GM19035 (cell line): Measurements from ENCODE around the gene PHOX2A.

Experiments
- ATAC-seq: cut with Tn5 transposase; IDR thresholded peaks from one replicate; pipeline ENCODE4 v1.9.1; 2021; ENCODE audit not compliant: unreplicated experiment

The PHOX2A gene

DNA sequence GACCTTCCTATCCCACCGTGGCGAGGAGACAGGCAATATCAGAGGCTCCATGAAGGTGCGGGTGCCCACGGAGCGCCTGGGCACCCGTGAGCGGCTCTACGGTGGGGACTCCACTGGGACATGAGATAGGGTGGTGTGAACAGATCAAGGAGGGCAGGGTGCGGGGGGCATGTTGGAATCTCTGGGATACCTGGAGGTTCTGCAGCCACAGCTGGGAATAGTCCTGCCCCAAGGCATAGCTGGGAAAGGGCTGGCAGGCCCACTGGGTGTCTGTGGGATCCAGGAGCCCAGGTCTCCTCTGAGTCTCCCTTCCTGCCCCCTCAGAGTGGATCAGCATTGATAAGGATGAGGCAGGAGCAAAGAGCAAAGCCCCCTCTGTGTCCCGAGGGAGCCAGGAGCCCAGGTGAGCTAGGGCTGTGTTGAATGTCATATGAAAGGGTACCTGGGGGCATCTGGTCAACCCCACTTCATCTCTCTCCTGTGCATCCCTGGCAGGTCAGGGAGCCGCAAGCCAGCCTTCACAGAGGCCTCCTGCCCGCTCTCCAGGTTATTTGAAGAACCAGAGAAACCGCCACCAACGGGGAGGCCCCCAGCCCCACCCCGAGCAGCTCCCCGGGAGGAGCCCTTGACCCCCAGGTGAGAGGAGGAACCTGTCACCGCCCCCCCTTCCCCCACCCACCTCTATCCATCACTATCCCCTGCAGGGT, 8.5 kb downstream of the PHOX2A start:
- no peak for ATAC-seq

DNA sequence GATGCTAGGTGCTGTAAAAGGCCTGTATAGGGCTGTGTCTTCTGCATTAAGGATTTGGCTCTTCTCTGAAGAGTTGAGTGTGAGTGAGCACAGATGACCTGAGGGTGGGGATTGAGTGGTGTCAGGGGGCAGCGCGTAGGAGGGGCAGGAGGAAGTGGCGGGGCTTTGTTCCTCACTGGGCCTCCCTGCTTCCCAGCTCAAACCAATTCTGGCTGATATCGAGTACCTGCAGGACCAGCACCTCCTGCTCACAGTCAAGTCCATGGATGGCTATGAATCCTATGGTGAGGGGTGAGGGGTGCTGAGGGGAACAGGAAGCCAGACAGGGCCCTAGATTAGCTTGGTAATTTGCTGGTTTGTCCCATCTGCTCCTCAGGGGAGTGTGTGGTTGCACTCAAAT, 9.1 kb downstream of the PHOX2A start:
- no peak for ATAC-seq

DNA sequence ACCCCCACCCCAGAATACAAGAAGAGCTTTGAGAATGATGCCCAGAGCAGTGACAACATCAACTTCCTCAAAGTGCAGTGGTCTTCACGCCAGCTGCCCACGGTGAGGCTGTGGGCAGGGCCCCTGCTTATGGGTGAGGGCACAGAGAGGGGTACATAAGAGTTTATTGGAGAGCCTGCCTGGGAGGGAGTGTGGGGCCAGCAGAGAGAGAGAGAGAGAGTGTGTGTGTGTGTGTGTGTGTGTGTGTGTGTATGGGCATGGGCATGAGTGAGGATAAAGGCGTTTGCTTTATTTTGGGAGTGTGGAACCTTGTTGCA, 9.5 kb downstream of the PHOX2A start:
- no peak for ATAC-seq

DNA sequence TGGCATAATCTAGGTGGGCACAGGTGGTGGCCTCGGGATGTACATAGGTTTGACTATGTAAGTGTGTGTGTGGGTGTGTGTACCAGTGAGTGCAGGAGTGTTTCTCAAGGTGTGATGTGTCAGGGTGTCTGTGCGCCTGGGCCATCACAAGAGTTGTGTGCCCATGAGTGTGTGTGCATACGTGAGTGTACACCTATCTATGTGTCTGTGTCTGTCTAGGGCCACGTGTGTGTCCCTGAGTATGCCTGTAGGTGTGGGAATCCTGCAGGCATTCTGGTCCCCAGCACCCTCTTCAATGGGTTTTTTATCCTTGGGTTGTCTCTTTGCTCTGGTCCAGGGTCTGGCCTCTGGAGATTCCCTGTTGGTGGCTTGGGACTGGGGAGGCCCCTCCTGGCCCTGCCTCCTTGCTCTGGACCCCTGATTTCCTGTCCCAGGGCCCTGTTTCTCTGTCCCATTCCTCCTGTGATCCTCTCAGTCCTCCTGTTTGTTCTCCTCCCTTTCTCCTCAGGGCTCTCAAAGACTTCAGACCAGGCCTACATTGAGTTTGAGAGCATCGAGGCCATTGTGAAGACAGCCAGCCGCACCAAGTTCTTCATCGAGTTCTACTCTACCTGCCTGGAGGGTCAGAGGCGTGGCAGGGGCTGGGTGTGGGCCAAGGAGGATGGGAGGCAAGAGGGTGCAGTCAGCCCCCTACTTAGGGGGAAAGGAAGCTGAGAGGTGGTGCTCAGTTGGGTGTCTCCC, 10.0 kb downstream of the PHOX2A start:
- ATAC-seq = no peak

DNA sequence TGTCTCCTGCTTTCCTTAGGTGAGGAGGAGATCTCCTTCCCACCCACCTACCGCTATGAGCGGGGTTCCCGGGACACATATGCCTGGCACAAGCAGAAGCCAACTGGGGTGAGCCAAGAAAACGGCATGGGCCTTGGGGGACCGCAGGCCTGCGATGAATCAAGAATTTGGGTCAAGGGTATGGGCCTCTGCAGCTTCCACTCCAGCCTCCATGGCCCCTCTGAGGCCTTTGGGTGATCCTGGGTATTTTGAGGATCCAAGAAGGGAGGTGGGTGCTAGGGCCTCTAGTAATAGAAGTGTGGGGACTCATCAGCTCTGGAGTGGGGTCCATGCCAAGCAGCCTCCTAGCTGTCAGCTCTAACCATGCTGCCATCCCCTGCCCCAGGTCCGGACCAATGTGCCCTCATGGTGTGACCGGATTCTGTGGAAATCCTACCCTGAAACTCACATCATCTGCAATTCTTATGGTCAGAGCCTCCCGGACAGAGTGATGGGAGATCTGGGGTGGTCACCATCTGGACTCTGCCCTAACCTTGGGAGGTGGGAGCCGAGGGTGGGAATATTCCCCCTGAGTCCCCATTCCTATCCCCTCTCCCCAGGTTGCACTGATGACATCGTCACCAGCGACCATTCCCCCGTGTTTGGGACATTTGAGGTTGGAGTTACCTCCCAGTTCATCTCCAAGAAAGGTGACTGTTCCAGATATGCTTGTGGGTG, 10.8 kb downstream of the PHOX2A start:
- ATAC-seq = no peak

DNA sequence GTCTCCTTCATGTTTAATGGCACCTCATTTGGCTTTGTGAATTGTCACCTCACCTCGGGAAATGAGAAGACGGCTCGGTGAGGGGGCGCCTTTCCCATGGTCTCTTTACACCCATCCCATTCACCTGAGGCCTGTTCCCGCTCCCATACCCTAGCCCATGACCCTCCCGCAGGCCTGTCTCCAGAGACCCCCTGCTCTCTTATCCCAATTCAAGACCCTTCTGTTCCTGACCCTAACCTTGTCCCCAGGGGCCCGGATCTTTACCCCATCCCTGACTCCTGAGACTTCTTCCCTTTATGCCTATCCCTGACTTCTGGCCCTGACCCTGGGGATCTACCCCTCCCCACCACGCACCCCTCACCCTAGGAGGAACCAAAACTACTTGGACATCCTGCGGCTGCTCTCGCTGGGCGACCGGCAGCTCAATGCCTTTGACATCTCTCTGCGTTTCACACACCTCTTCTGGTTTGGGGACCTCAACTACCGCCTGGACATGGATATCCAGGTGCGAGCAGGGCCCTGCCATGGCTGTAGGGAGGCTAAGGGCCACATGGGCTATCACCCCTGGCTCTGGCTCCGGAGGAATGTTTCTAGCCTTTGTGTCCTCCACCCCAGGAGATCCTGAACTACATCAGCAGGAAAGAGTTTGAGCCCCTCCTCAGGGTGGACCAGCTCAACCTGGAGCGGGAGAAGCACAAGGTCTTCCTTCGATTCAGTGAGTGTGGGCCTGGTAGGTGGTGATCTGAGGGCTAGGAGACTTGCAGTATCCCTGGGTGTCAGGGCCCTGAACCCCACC, 11.5 kb downstream of the PHOX2A start:
- no peak for ATAC-seq

DNA sequence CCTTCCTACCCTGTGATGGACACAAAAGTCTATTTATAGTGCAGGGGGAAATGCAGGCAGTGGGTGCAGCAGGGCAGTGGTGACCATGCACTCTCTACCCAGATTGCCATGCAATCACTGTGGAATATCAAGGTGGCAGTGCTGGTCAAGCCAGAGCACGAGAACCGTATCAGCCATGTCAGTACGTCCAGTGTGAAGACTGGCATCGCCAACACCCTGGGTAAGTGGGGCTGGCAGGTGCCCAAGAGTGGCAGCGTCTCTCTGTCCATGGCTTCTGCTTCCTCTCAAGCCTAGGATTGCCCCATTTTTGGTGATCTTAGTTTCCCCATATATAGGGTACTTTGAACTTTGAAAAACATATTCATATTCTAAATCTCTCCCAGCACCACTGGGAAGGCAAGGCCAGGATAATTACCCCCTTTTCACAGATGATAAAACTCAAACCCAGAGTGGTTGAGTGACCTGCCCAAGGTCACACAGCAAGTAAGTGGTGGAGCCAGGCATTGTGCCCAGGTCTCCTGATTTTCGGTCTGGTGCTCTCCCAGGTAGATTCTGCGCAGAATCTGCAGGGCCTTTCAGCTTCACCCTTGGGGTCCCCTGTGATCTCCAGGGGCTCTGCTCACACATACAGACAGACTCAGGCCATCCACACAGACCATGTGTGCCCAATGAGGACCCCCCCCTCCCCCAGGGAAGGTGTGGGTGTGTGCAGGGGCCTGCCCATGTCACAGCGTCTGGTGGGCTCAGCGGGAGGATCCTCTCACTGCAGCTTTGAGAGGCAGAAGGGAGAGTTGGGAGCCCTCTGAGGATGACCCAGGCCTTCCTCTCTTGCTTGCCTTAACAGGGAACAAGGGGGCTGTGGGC, 12.3 kb downstream of the PHOX2A start:
- no peak for ATAC-seq

DNA sequence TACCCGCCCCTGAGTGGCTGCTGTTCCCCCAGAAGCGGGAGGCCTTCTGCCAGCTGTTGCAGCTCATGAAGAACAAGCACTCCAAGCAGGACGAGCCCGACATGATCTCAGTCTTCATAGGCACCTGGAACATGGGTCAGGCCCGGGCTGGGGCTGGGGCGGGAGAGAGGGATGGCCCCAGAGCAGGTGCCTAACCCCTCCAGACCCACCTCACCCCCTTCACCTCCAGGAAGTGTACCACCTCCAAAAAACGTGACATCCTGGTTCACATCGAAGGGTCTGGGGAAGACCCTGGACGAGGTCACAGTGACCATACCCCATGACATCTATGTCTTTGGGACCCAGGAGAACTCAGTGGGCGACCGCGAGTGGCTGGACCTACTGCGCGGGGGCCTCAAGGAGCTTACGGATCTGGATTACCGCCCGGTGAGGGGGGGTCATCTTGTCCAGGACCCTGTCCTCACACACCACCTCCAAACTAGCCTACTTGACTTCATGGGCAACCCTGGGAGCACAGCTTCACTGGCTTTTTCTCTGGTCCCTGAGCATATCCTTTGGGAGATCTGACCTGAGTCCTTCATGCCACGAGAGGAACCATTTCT, 13.1 kb downstream of the PHOX2A start:
- no peak for ATAC-seq

DNA sequence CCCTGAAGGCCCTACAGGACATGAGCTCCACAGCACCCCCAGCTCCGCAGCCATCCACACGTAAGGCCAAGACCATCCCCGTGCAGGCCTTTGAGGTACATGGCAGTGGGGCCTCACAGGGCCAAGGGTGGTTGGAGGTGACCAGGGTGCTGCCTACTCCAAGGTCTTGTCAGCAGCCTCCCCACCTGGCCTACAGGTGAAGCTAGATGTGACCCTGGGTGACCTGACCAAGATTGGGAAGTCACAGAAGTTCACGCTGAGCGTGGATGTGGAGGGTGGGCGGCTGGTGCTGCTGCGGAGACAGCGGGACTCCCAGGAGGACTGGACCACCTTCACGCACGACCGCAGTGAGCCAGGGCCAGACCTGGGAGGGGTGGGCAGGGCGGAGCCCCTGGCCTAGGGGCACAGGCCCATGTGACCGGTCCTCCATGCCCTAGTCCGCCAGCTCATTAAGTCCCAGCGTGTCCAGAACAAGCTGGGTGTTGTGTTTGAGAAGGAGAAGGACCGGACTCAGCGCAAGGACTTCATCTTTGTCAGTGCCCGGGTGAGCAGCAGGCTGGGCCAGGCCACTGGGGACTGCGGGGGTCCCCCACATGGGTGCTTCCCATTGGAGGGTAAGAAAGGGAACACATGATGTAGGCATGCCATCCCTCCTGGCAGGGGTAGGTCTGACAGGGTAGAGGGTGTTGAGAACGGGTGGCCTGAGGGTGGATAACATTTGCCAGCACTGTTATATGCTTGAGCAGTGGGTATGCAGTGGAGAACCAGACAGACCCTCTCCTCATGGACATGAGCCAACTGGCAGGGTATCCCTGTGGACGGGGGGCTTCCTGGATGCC, 13.8 kb downstream of the PHOX2A start:
- no peak for ATAC-seq

DNA sequence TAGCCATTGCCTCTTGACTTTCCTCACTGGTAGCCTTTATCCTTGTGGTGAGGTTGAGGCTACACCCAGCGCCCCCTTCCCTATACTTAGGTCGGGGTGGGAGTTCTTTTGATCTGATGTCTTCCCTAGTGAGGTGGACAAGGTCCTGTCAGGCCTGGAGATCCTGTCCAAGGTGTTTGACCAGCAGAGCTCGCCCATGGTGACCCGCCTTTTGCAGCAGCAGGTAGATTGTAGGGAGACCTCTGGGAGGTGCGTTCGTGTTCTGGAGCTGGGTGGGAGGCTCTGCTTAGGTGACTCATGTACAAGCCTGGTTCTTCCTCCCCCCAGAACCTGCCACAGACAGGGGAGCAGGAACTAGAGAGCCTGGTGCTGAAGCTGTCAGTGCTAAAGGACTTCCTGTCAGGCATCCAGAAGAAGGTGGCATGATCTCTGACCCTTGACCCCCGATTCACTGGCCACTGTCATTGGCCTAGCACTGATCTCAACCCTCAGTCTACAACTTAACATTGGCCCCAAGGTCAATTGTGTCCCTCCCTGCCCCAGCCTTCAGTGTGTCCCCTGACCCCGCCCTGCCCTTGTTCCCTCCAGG, 14.5 kb downstream of the PHOX2A start:
- ATAC-seq = no peak

DNA sequence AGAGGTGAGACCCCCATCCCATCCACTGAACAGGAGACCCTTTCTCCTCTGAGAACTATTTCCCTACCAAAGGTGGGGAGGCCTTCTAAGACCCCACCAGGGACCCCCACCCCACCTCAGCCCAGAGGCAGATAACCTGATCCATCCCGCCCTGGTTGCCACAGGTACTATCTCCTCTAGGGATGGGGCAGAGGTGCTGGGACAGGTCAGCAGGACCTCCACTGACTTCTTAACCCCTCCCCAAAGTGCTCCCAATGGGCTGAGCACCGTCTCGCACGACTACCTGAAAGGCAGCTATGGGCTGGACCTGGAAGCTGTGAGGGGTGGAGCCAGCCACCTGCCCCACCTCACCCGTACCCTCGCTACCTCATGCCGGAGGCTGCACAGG, 15.1 kb downstream of the PHOX2A start:
- no peak for ATAC-seq

DNA sequence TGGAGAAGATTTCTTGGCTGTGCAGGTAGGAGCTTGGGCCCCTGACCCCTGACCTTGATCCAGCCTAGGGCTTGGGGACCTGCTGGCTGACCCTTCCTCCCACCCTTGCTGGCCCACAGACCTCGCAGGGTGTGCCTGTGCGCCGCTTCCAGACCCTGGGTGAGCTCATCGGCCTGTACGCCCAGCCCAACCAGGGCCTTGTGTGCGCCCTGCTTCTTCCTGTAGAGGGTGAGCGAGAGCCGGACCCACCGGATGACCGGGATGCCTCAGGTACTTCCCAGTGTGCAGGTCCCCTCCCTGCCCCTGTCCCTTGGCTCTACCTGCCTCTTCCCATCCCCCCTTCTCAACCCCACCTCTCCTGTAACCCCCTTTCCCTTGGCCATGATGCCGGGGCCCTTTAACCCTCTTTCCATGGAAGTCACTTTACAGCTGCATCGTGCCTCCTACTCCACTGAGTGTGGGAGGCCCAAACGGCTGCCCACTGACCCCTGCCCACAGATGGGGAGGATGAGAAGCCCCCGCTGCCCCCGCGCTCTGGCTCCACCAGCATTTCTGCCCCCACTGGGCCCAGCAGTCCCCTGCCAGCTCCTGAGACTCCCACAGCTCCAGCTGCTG, 15.6 kb downstream of the PHOX2A start:
- no peak for ATAC-seq

DNA sequence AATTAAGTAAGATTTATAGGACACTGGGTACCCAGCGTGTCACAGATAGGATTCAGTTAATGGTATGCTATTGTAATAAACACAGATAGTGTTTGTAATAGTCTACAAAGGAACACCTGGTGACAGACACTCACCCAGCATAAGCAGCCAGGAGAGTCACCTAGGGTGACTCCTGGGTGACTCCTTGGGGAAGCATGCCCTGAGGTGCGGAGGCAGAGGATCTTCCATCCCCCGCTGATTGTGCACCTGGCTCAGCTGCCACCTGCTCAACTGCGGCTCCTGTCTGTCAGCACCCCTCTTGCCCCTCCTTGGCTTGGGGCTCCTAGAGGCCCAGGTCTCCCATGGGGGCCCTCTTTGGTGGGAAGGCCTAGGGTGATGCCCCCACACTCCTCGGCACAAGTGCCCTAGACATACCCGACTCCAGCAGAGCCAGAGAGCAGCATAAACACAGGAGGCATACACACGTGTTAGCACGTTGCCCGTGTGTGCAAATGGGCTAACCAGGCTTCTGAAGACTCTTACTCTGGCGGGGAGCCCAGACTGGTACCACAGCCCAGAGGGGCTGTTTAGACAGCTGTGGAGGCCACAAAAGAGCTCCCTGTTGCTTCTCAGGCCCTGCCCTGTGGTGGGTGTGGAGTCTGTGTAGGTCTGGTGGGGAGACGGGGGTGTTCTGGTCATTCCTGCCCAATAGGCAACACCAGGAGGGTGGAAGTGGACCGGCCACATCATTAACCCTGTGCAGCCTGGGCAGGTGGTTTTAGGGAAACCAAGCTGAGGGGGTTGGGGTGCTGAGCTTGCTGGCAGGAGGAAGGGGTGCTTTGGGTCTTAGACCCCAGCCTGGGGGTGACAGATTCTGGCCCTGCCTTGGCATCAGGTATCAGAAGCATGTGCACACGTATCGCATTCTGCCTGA, 16.4 kb downstream of the PHOX2A start:
- no peak for ATAC-seq

DNA sequence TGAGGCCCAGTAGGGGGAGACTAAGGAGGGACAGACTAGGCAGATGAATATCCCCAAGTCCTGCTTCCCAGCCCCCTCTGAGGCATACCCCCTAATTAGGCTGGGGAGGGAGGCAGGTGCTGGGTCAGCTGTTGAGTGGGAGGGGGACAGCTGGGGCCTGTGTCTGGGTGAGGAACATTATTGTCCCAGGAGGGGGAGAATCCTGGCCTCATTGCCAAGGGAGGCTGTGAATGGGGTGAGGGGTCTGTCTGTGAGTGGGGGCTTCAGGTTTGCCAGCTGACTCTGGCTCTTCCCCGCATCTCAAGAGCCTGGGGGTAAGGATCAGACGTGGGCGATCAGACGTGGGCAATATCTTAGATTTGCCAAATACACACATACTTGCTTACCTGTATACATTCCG, 17.3 kb downstream of the PHOX2A start:
- no peak for ATAC-seq

DNA sequence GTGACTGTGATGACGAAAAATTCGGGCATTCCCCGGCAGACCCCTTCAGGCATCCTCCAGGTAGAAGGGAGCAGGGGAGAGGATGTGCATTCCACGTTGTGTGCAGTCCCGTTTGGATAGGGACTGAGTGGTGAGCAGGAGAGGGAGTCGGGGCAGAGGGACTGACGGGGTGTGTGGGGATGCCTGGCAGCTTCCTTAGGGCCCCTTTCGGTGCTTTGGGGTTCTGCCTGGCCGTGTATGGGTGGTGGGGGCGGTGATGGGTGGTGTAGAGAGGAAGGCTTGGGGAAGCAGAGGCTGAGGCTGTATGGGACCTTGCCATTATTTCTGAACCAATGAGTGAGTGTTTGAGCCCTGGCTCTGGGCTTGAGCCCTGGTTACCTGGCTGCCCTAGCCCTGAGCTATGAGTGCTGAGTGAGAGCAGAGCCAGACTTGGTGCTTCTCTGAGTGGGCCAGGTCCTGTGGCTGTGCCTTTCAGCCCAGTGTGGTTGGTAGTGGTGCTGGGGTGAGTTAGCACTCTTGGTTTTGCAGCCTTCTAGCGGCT, 18.5 kb downstream of the PHOX2A start:
- no peak for ATAC-seq

DNA sequence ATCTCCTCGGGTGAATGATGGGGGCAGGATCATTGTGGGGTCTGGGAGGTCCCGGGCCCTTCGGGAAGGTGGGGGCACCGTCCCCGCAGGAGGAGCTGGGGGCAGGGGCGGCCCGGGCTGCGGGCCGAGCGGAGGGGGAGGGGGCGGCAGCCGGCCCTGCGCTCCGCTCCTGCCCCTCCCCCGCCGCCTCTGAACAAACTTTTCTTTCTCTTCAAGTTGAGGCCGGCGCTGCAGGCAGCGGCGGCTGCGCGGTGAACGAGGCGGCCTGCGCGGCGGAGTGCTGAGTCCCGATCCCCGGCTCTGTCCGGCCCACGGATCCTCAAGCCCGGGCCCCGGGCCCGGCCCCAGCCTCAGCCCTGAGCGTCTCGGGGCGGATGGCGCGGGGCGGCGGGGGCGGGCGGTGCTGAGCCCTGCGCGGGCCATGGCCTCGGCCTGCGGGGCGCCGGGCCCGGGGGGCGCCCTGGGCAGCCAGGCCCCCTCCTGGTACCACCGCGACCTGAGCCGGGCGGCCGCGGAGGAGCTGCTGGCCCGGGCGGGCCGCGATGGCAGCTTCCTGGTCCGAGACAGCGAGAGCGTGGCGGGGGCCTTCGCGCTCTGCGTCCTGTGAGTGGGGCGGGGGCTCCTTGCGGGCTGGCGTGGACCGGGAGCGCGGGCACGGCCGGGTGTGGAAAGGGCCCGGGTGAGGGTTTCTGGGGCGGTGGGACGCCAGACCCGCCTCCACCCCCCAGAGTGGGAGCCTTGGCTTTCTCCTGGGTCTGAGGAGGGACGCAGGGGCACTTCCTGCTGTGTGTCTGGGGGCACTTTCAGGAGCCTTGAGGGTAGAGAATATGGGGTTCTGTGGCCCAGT, 19.2 kb downstream of the PHOX2A start, which contains the start of gene INPPL1:
Gene INPPL1, plus strand, starts transcription at position 204 of the 847 bp plus-strand sequence. Its CDS starts 218 bp downstream, at position 422.
- no peak for ATAC-seq
